Measurements from ENCODE around the gene ZNF683. TPM values are rescaled to one million over a fixed set of nuclear protein-coding genes. Genes with fewer than 3 reads are reported as not detected.

Gene ZNF683
- total and polyA plus RNA-seq, 10 of the 15 experiments (the other 5 are each of a cell fraction or from before 2014, with no cell fraction given): not detected

DNA sequence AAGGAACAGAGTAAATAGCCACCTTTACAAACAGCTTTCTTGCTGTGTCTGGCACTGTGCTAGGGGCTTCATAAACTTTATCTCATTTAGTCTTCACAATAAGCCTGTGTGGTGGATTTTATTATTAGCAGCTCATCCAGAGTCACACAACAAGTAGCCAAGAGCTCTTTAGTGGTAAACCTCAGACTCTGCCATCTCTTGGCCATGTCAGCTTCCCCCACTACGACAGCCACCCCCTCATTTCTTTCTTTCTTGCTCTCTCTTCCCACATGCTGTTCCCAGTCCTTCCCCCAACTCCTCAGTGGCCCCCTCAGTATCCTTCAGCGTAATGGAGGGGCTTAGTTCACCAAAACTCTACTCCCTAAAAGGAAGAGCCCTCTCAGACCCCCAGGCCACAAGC, 1.2 kb upstream of the ZNF683 start (continued):
- TF ChIP-seq, protein P1, sequence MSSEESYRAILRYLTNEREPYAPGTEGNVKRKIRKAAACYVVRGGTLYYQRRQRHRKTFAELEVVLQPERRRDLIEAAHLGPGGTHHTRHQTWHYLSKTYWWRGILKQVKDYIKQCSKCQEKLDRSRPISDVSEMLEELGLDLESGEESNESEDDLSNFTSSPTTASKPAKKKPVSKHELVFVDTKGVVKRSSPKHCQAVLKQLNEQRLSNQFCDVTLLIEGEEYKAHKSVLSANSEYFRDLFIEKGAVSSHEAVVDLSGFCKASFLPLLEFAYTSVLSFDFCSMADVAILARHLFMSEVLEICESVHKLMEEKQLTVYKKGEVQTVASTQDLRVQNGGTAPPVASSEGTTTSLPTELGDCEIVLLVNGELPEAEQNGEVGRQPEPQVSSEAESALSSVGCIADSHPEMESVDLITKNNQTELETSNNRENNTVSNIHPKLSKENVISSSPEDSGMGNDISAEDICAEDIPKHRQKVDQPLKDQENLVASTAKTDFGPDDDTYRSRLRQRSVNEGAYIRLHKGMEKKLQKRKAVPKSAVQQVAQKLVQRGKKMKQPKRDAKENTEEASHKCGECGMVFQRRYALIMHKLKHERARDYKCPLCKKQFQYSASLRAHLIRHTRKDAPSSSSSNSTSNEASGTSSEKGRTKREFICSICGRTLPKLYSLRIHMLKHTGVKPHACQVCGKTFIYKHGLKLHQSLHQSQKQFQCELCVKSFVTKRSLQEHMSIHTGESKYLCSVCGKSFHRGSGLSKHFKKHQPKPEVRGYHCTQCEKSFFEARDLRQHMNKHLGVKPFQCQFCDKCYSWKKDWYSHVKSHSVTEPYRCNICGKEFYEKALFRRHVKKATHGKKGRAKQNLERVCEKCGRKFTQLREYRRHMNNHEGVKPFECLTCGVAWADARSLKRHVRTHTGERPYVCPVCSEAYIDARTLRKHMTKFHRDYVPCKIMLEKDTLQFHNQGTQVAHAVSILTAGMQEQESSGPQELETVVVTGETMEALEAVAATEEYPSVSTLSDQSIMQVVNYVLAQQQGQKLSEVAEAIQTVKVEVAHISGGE (CRISPR knock-in tag; IDR thresholded peaks at IDR 0.05): no peak

GRCh38 chr1:26373281-26373680, 731 bp upstream of the ZNF683 start:
- DNase-seq (ENCODE audit: low read depth, low spot score): no peak
- BruUV-seq (replicated peaks): no TSS peak
- CTCF ChIA-PET: interaction anchor here (1.0 to 5.0 kb wide), 9 partner anchors 9 to 139 kb away, joined by 3 to 40 read pairs (median 5); partner anchors contain the start of genes CEP85 and SH3BGRL3
- TF ChIP-seq HDAC6 (IDR thresholded peaks at IDR 0.05; ENCODE audit: unreplicated experiment) (no peak), E2F4 (IDR thresholded peaks at IDR 0.05; ENCODE audit: low read depth, low read length) (no peak), ATF7 (IDR thresholded peaks at IDR 0.05; ENCODE audit: low read depth) (no peak), STAT3 (IDR thresholded peaks at IDR 0.05; ENCODE audit: low read depth, low read length) (no peak), SMAD1 (IDR thresholded peaks at IDR 0.05; ENCODE audit: low read depth, partially characterized antibody) (no peak)
- TF ChIP-seq, protein P2, sequence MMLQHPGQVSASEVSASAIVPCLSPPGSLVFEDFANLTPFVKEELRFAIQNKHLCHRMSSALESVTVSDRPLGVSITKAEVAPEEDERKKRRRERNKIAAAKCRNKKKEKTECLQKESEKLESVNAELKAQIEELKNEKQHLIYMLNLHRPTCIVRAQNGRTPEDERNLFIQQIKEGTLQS (IDR thresholded peaks at IDR 0.05; ENCODE audit: borderline replicate concordance, extremely low read depth, low read depth, low read length): no peak
- TF ChIP-seq, protein P3, sequence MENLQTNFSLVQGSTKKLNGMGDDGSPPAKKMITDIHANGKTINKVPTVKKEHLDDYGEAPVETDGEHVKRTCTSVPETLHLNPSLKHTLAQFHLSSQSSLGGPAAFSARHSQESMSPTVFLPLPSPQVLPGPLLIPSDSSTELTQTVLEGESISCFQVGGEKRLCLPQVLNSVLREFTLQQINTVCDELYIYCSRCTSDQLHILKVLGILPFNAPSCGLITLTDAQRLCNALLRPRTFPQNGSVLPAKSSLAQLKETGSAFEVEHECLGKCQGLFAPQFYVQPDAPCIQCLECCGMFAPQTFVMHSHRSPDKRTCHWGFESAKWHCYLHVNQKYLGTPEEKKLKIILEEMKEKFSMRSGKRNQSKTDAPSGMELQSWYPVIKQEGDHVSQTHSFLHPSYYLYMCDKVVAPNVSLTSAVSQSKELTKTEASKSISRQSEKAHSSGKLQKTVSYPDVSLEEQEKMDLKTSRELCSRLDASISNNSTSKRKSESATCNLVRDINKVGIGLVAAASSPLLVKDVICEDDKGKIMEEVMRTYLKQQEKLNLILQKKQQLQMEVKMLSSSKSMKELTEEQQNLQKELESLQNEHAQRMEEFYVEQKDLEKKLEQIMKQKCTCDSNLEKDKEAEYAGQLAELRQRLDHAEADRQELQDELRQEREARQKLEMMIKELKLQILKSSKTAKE (IDR thresholded peaks at IDR 0.05; ENCODE audit: low read depth, poor library complexity, severe bottlenecking): no peak
- TF ChIP-seq, protein P4, sequence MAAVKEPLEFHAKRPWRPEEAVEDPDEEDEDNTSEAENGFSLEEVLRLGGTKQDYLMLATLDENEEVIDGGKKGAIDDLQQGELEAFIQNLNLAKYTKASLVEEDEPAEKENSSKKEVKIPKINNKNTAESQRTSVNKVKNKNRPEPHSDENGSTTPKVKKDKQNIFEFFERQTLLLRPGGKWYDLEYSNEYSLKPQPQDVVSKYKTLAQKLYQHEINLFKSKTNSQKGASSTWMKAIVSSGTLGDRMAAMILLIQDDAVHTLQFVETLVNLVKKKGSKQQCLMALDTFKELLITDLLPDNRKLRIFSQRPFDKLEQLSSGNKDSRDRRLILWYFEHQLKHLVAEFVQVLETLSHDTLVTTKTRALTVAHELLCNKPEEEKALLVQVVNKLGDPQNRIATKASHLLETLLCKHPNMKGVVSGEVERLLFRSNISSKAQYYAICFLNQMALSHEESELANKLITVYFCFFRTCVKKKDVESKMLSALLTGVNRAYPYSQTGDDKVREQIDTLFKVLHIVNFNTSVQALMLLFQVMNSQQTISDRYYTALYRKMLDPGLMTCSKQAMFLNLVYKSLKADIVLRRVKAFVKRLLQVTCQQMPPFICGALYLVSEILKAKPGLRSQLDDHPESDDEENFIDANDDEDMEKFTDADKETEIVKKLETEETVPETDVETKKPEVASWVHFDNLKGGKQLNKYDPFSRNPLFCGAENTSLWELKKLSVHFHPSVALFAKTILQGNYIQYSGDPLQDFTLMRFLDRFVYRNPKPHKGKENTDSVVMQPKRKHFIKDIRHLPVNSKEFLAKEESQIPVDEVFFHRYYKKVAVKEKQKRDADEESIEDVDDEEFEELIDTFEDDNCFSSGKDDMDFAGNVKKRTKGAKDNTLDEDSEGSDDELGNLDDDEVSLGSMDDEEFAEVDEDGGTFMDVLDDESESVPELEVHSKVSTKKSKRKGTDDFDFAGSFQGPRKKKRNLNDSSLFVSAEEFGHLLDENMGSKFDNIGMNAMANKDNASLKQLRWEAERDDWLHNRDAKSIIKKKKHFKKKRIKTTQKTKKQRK (IDR thresholded peaks at IDR 0.05; ENCODE audit: low read depth, low read length): no peak

More at GRCh38 chr1:26373281-26373680, 731 bp upstream of the ZNF683 start:
- no peak overlapping the region for H3K4me3 ChIP-seq
- intact Hi-C loops (cut with micrococcal nuclease; ENCODE audit: unreplicated experiment): no loop called here
- RAD21 ChIA-PET (ENCODE audit: unreplicated experiment): interaction anchor here (0.5 to 1.9 kb wide), 5 partner anchors 9 to 89 kb away, joined by 3 to 4 read pairs (median 3); no protein-coding TSS in a partner anchor
- no peak overlapping the region for H3K27ac ChIP-seq (ENCODE audit: control insufficient read depth, insufficient read depth)
- no peaks in the 10 kb centered on the region; the same call in 2 of the 3 replicates for H3K9me3 ChIP-seq (replicated peaks; ENCODE audit: control insufficient read depth, insufficient read depth, low read length)
- H4K20me1 ChIP-seq (ENCODE audit: control insufficient read depth, insufficient read depth): no peaks in the 10 kb centered on the region
- H2AFZ ChIP-seq (ENCODE audit: control insufficient read depth, low read depth, low read length): no peak overlapping the region
- no peaks in the 10 kb centered on the region for H3K79me2 ChIP-seq (ENCODE audit: control insufficient read depth, insufficient read depth, low read length)
- POLR2A ChIA-PET: interaction anchor here (0.5 to 0.6 kb wide), 2 partner anchors 17 to 1022 kb away, joined by 3 read pairs; no protein-coding TSS in a partner anchor
- in situ Hi-C loops (cut with MboI): no loop called here
- ATAC-seq: peak; percentile 53
- peaks cover 16% of the 10 kb centered on the region for H3K4me1 ChIP-seq (ENCODE audit: control insufficient read depth, insufficient read depth, low read length)
- WGBS (ENCODE audit: insufficient coverage, insufficient replicate concordance, low lambda C conversion rate, missing lambda C conversion rate): 22% methylated on average over 4 of the region's 4 CpGs
- SMC1A ChIA-PET (ENCODE audit: uncharacterized antibody, unreplicated experiment): interaction anchor here (1.0 to 2.4 kb wide), 7 partner anchors 9 to 88 kb away, joined by 3 to 9 read pairs (median 4); no protein-coding TSS in a partner anchor
- H3K27me3 ChIP-seq (replicated peaks in 1 of 2; ENCODE audit: control insufficient read depth in 2 of 2, insufficient read depth in 2 of 2, low read length in 1 of 2): no peaks in the 10 kb centered on the region
- FAIRE-seq: no peak
- no peak overlapping the region for H3K9ac ChIP-seq (ENCODE audit: control insufficient read depth, insufficient read depth, low read length)
- H3K36me3 ChIP-seq (ENCODE audit: control insufficient read depth in 2 of 2, insufficient read depth in 2 of 2, low read length in 1 of 2): no peaks in the 10 kb centered on the region
- H3K4me2 ChIP-seq (ENCODE audit: control insufficient read depth, insufficient read depth): no peak overlapping the region
